Naive thymus-derived CD4-positive, alpha-beta T cell (primary cell): ENCODE measurements around the gene TTC38. TPM values are rescaled to one million over a fixed set of nuclear protein-coding genes. Genes with fewer than 3 reads are reported as not detected.

ENCODE experiments used
- ATAC-seq: fragments of 150-1000 bp; cut with Tn5 transposase; 2 replicates; pipeline ENCODE4 v1.10.0; 2021; ENCODE audit warnings: mild to moderate bottlenecking, moderate library complexity
- CTCF ChIA-PET: fragments of 350-600 bp; sonication (Branson Sonifier 250); formaldehyde crosslinking; loops from one replicate; lab custom pipeline; 2021; ENCODE audit warnings: antibody characterized with exemption; lab: Charles Lee
- POLR2A ChIA-PET: fragments of 350-600 bp; sonication (Branson Sonifier 250); formaldehyde crosslinking; loops from one replicate; lab custom pipeline; 2021; ENCODE audit warnings: antibody characterized with exemption, inconsistent platforms; lab: Charles Lee
- DNase-seq, 9 donors: peaks; one replicate each; pipeline versions ENCODE4 v3.0.0 to v3.0.0-alpha.2; 2020 to 2022; ENCODE audit warnings: mixed read lengths in 1 of 9
- H3K27ac ChIP-seq: one replicate; pipeline ENCODE4 v1.7.0; 2013; ENCODE audit warnings: mild to moderate bottlenecking, low read depth, low read length, moderate library complexity
- H3K27me3 ChIP-seq, 2 donors: one replicate each; pipeline ENCODE4 v1.7.0; 2013; ENCODE audit warnings: low read length in 2 of 2, mild to moderate bottlenecking in 2 of 2, moderate library complexity in 2 of 2; ENCODE audit not compliant: control insufficient read depth in 2 of 2, insufficient read depth in 2 of 2
- H3K36me3 ChIP-seq, 3 experiments: 1 replicate in 2 of 3; 2 replicates in 1 of 3; pipeline ENCODE4 v1.7.0; 2013; ENCODE audit warnings: low read length in 3 of 3, mild to moderate bottlenecking in 3 of 3, moderate library complexity in 1 of 3; ENCODE audit not compliant: insufficient read depth in 3 of 3, control insufficient read depth in 2 of 3
- H3K4me1 ChIP-seq, 2 donors: one replicate each; pipeline ENCODE4 v1.7.0; 2013; ENCODE audit warnings: low read length in 2 of 2, mild to moderate bottlenecking in 2 of 2, moderate library complexity in 1 of 2; ENCODE audit not compliant: control insufficient read depth in 2 of 2, insufficient read depth in 2 of 2
- H3K4me3 ChIP-seq: 2 replicates; pipeline ENCODE4 v1.7.0; 2013; ENCODE audit warnings: mild to moderate bottlenecking, low read length
- H3K9me3 ChIP-seq, 3 experiments: 1 replicate in 2 of 3; 2 replicates in 1 of 3; pipeline ENCODE4 v1.7.0; 2013; ENCODE audit warnings: low read length in 3 of 3; ENCODE audit not compliant: control insufficient read depth in 2 of 3
- H3K27ac Mint-ChIP-seq, 9 donors: one replicate each; pipeline ENCODE4 v1.8.0; 2020 to 2022; ENCODE audit warnings: mixed read lengths in 9 of 9, mild to moderate bottlenecking in 8 of 9, moderate library complexity in 5 of 9, inconsistent platforms in 2 of 9
- H3K27me3 Mint-ChIP-seq, 5 donors: one replicate each; pipeline ENCODE4 v1.8.0; 2021 to 2022; ENCODE audit warnings: mixed read lengths in 5 of 5, mild to moderate bottlenecking in 1 of 5
- H3K36me3 Mint-ChIP-seq, 5 donors: one replicate each; pipeline ENCODE4 v1.8.0; 2020 to 2022; ENCODE audit warnings: mixed read lengths in 5 of 5, mild to moderate bottlenecking in 3 of 5, inconsistent platforms in 1 of 5
- H3K4me1 Mint-ChIP-seq, 7 donors: one replicate each; pipeline ENCODE4 v1.8.0; 2020 to 2022; ENCODE audit warnings: mixed read lengths in 7 of 7, mild to moderate bottlenecking in 3 of 7, inconsistent platforms in 1 of 7
- H3K4me3 Mint-ChIP-seq, 10 donors: one replicate each; pipeline ENCODE4 v1.8.0; 2020 to 2022; ENCODE audit warnings: mild to moderate bottlenecking in 10 of 10, mixed read lengths in 10 of 10, moderate library complexity in 6 of 10, inconsistent platforms in 2 of 10
- H3K9me3 Mint-ChIP-seq, 11 donors: one replicate each; pipeline ENCODE4 v1.8.0; 2020 to 2022; ENCODE audit warnings: mixed read lengths in 11 of 11, mild to moderate bottlenecking in 4 of 11, inconsistent platforms in 1 of 11, moderate library complexity in 1 of 11
- intact Hi-C, 2 donors: fragments of 100-400 bp; cut with micrococcal nuclease; formaldehyde crosslinking; loops; one replicate each; pipeline ENCODE4 v1.15.1; 2023
- polyA plus RNA-seq, 2 donors: library from polyadenylated mRNA; unstranded; fragments of 300-500 nt; fragmentation: Illumina TruSeq; gene quantifications; one replicate each; pipeline ENCODE4 v1.2.3, GENCODE V29; 2021
- total RNA-seq, 6 experiments: library from RNA in 5 of 6; stranded (reverse) in 5 of 6; gene quantifications; 1 replicate in 5 of 6; 2 replicates in 1 of 6; pipeline ENCODE4 v1.2.3 and lab custom pipeline; 2021 to 2026

The TTC38 gene
- total and polyA plus RNA-seq, 7 experiments from 2014 or later = 2.9 to 26.0 (median 6.6) TPM

- H3K36me3 ChIP-seq = peaks cover 0 to 39% (median 14%) of the 10 kb centered on the region in 3 experiments
- Mint-ChIP-seq H3K9me3 (no peaks in the 10 kb centered on the region), H3K27ac (peak within 1 kb of the TSS; percentile 77 to 97 (median 94)), H3K36me3 (peaks cover 16 to 25% (median 18%) of the 10 kb centered on the region in 5 donors), H3K27me3 (no peaks in the 10 kb centered on the region), H3K4me1 (peaks cover 23 to 50% (median 38%) of the 10 kb centered on the region in 7 donors), H3K4me3 (peak within 1 kb of the TSS; percentile 92 to 100 (median 95))
- CTCF ChIA-PET = interaction anchor here (1.2 to 1.6 kb wide), 4 partner anchors 20 to 329 kb away, joined by 3 to 4 read pairs (median 4); no protein-coding TSS in a partner anchor
- no peaks in the 10 kb centered on the region for H3K9me3 ChIP-seq
- peak within 1 kb of the TSS; percentile 87 for H3K4me3 ChIP-seq
- H3K27me3 ChIP-seq = no peaks in the 10 kb centered on the region
- peaks cover 7 to 9% of the 10 kb centered on the region in 2 donors for H3K4me1 ChIP-seq
- intact Hi-C loops = loop anchor here in 1 of 2 donors (1.0 to 10.0 kb wide), 3 partner anchors 39 to 185 kb away; partner anchors contain the start of genes CDPF1, GTSE1 and PPARA
- DNase-seq = peak; percentile 32 to 83 (median 60)
- ATAC-seq = peak; percentile 94
- peak within 1 kb of the TSS; percentile 82 for H3K27ac ChIP-seq
- POLR2A ChIA-PET = interaction anchor here (0.8 to 2.2 kb wide), 4 partner anchors 39 to 299 kb away, joined by 3 to 7 read pairs (median 4); partner anchors contain the start of genes CDPF1 and GTSE1
Measured at GRCh38 chr22:46335201-46336118, 67.7 kb downstream of the TTC38 start, which contains the start of gene TRMU. Gene TRMU (plus strand): TSS chr22:46335714. CDS start chr22:46335765, 51 bp downstream.

- Mint-ChIP-seq H3K27me3 (no peaks in the 10 kb centered on the region), H3K36me3 (peaks cover 18 to 29% (median 18%) of the 10 kb centered on the region in 5 donors), H3K4me3 (peak overlapping the region; percentile 92 to 100 (median 95)), H3K27ac (peak overlapping the region; percentile 69 to 95 (median 92)), H3K4me1 (peaks cover 23 to 55% (median 43%) of the 10 kb centered on the region in 7 donors), H3K9me3 (no peaks in the 10 kb centered on the region)
- peak in 2 of 9 donors; percentile 12 for DNase-seq
- H3K27me3 ChIP-seq = no peaks in the 10 kb centered on the region
- H3K27ac ChIP-seq = peak overlapping the region; percentile 82
- POLR2A ChIA-PET = interaction anchor here (0.8 to 2.2 kb wide), 4 partner anchors 40 to 300 kb away, joined by 3 to 7 read pairs (median 4); partner anchors contain the start of genes CDPF1 and GTSE1
- peaks cover 0 to 49% (median 14%) of the 10 kb centered on the region in 3 experiments for H3K36me3 ChIP-seq
- H3K4me1 ChIP-seq = peaks cover 7 to 9% of the 10 kb centered on the region in 2 donors
- CTCF ChIA-PET = interaction anchor here (1.2 to 1.6 kb wide), 4 partner anchors 20 to 330 kb away, joined by 3 to 4 read pairs (median 4); no protein-coding TSS in a partner anchor
- no peaks in the 10 kb centered on the region for H3K9me3 ChIP-seq
- intact Hi-C loops = loop anchor here in 1 of 2 donors (10.0 kb wide), 1 partner anchor 82 kb away; the partner anchor contains the start of gene CDPF1
- H3K4me3 ChIP-seq = peak overlapping the region; percentile 87
- ATAC-seq = peak; percentile 13
Measured at GRCh38 chr22:46336119-46337078, 68.6 kb downstream of the TTC38 start.

- H3K4me3 Mint-ChIP-seq = peak overlapping the region; percentile 3 to 97 (median 38)
- H3K27me3 Mint-ChIP-seq = no peaks in the 10 kb centered on the region
- Histone ChIP-seq H3K9me3 (no peaks in the 10 kb centered on the region), H3K4me1 (peaks cover 7 to 9% of the 10 kb centered on the region in 2 donors), H3K27ac (no peak overlapping the region), H3K36me3 (peaks cover 8 to 63% (median 22%) of the 10 kb centered on the region in 3 experiments), H3K27me3 (no peaks in the 10 kb centered on the region), H3K4me3 (no peak overlapping the region)
- peaks cover 25 to 55% (median 43%) of the 10 kb centered on the region in 7 donors for H3K4me1 Mint-ChIP-seq
- CTCF ChIA-PET = interaction anchor here (0.6 kb wide), 1 partner anchor 23 kb away, joined by 7 read pairs; no protein-coding TSS in a partner anchor
- no peak for ATAC-seq
- H3K36me3 Mint-ChIP-seq = peaks cover 18 to 41% (median 18%) of the 10 kb centered on the region in 5 donors
- intact Hi-C loops = loop anchor here in 1 of 2 donors (10.0 kb wide), 1 partner anchor 83 kb away; the partner anchor contains the start of gene CDPF1
- H3K27ac Mint-ChIP-seq = peak overlapping the region in 4 of 9 donors; percentile 48 to 76 (median 60)
- no peak for DNase-seq
- no peaks in the 10 kb centered on the region for H3K9me3 Mint-ChIP-seq
- POLR2A ChIA-PET = no interaction called here
Measured at GRCh38 chr22:46337870-46338269, 70.1 kb downstream of the TTC38 start.

GRCh38 chr22:46338636-46339035 lies 70.8 kb downstream of the TTC38 start:
- no peak for ATAC-seq

GRCh38 chr22:46339956-46340355 lies 72.1 kb downstream of the TTC38 start:
- ChIA-PET POLR2A (no interaction called here), CTCF (no interaction called here)
- H3K4me1 Mint-ChIP-seq = peaks cover 26 to 51% (median 46%) of the 10 kb centered on the region in 7 donors
- H3K36me3 Mint-ChIP-seq = peaks cover 18 to 57% (median 20%) of the 10 kb centered on the region in 5 donors
- Histone ChIP-seq H3K9me3 (no peaks in the 10 kb centered on the region), H3K36me3 (peaks cover 13 to 84% (median 22%) of the 10 kb centered on the region in 3 experiments), H3K27me3 (no peaks in the 10 kb centered on the region), H3K4me3 (no peak overlapping the region), H3K4me1 (peaks cover 7 to 9% of the 10 kb centered on the region in 2 donors), H3K27ac (no peak overlapping the region)
- intact Hi-C loops = loop anchor here in 1 of 2 donors (10.0 kb wide), 1 partner anchor 85 kb away; the partner anchor contains the start of gene CDPF1
- no peaks in the 10 kb centered on the region for H3K27me3 Mint-ChIP-seq
- H3K9me3 Mint-ChIP-seq = no peaks in the 10 kb centered on the region
- no peak overlapping the region for H3K4me3 Mint-ChIP-seq
- no peak for DNase-seq
- H3K27ac Mint-ChIP-seq = peak overlapping the region in 3 of 9 donors; percentile 4 to 63 (median 36)
- no peak for ATAC-seq

More at GRCh38 chr22:46338636-46339035, 70.8 kb downstream of the TTC38 start:
- H3K4me1 Mint-ChIP-seq = peaks cover 25 to 55% (median 44%) of the 10 kb centered on the region in 7 donors
- peak overlapping the region in 1 of 10 donors; percentile 3 for H3K4me3 Mint-ChIP-seq
- H3K9me3 Mint-ChIP-seq = no peaks in the 10 kb centered on the region
- Histone ChIP-seq H3K9me3 (no peaks in the 10 kb centered on the region), H3K36me3 (peaks cover 11 to 71% (median 22%) of the 10 kb centered on the region in 3 experiments), H3K4me1 (peaks cover 7 to 9% of the 10 kb centered on the region in 2 donors), H3K4me3 (no peak overlapping the region), H3K27ac (no peak overlapping the region), H3K27me3 (no peaks in the 10 kb centered on the region)
- peak overlapping the region in 2 of 9 donors; percentile 32 to 76 for H3K27ac Mint-ChIP-seq
- CTCF ChIA-PET = no interaction called here
- H3K27me3 Mint-ChIP-seq = no peaks in the 10 kb centered on the region
- DNase-seq = no peak
- POLR2A ChIA-PET = no interaction called here
- intact Hi-C loops = loop anchor here in 1 of 2 donors (10.0 kb wide), 1 partner anchor 84 kb away; the partner anchor contains the start of gene CDPF1
- peaks cover 18 to 45% (median 18%) of the 10 kb centered on the region in 5 donors for H3K36me3 Mint-ChIP-seq
